H9 (cell line): ENCODE data around the gene PTCSC3. TPM values are rescaled to one million over a fixed set of nuclear protein-coding genes. Genes with fewer than 3 reads are reported as not detected.

Experiments used
- DNase-seq: peaks from one replicate; pipeline ENCODE4 v3.0.0-alpha.2; 2017
- H2AFZ ChIP-seq: one replicate; pipeline ENCODE4 v1.6.1; 2013; ENCODE audit warnings: mild to moderate bottlenecking, low read length, control low read depth, moderate library complexity
- H2AK5ac ChIP-seq: 2 replicates; pipeline ENCODE4 v1.6.1; 2013; ENCODE audit warnings: low read length, control low read depth, mixed read lengths; ENCODE audit not compliant: insufficient read length
- H2BK120ac ChIP-seq: one replicate; pipeline ENCODE4 v1.6.1; 2013; ENCODE audit warnings: low read depth, mild to moderate bottlenecking, low read length, control low read depth, inconsistent platforms; ENCODE audit not compliant: poor library complexity, severe bottlenecking
- H2BK12ac ChIP-seq: 2 replicates; pipeline ENCODE4 v1.6.1; 2013; ENCODE audit warnings: low read length, control low read depth, mixed read lengths, low read depth; ENCODE audit not compliant: insufficient read length
- H2BK15ac ChIP-seq: 2 replicates; pipeline ENCODE4 v1.6.1; 2013; ENCODE audit warnings: low read depth, low read length, control low read depth
- H2BK20ac ChIP-seq: one replicate; pipeline ENCODE4 v1.6.1; 2013; ENCODE audit warnings: low read depth, mild to moderate bottlenecking, low read length, control low read depth, inconsistent platforms; ENCODE audit not compliant: poor library complexity, severe bottlenecking
- H2BK5ac ChIP-seq: 2 replicates; pipeline ENCODE4 v1.6.1; 2013; ENCODE audit warnings: low read length, control low read depth, mixed read lengths; ENCODE audit not compliant: insufficient read length
- H3K14ac ChIP-seq: 2 replicates; pipeline ENCODE4 v1.6.1; 2013; ENCODE audit warnings: low read length, control low read depth; ENCODE audit not compliant: insufficient read depth
- H3K18ac ChIP-seq: 2 replicates; pipeline ENCODE4 v1.6.1; 2013; ENCODE audit warnings: low read depth, mild to moderate bottlenecking, mixed read lengths, low read length, control low read depth; ENCODE audit not compliant: insufficient read length
- H3K23ac ChIP-seq: 2 replicates; pipeline ENCODE4 v1.6.1; 2013; ENCODE audit warnings: low read length, control low read depth, mixed read lengths, low read depth; ENCODE audit not compliant: insufficient read length
- H3K23me2 ChIP-seq: 2 replicates; pipeline ENCODE4 v1.6.1; 2013; ENCODE audit warnings: low read depth, mild to moderate bottlenecking, mixed read lengths, low read length, control low read depth; ENCODE audit not compliant: insufficient read length, poor library complexity, severe bottlenecking
- H3K27ac ChIP-seq: 2 replicates; pipeline ENCODE4 v1.5.1; 2013; ENCODE audit warnings: low read length, control low read depth, mixed read lengths, low read depth; ENCODE audit not compliant: insufficient read length
- H3K27me3 ChIP-seq: 2 replicates; pipeline ENCODE4 v1.6.1; 2013; ENCODE audit warnings: low read length, control low read depth, inconsistent platforms; ENCODE audit not compliant: insufficient read depth
- H3K4ac ChIP-seq: 2 replicates; pipeline ENCODE4 v1.6.1; 2013; ENCODE audit warnings: low read depth, mild to moderate bottlenecking, control low read depth, inconsistent platforms, low read length, moderate library complexity
- H3K4me1 ChIP-seq: 2 replicates; pipeline ENCODE4 v1.6.1; 2013; ENCODE audit warnings: low read length, control low read depth, inconsistent platforms; ENCODE audit not compliant: insufficient read depth
- H3K4me2 ChIP-seq: 2 replicates; pipeline ENCODE4 v1.6.1; 2013; ENCODE audit warnings: low read length, control low read depth, mixed read lengths; ENCODE audit not compliant: insufficient read length, insufficient read depth
- H3K56ac ChIP-seq: 2 replicates; pipeline ENCODE4 v1.6.1; 2013; ENCODE audit warnings: low read depth, mild to moderate bottlenecking, mixed read lengths, low read length, control low read depth; ENCODE audit not compliant: insufficient read length
- H3K79me1 ChIP-seq: 2 replicates; pipeline ENCODE4 v1.6.1; 2013; ENCODE audit warnings: low read depth, mild to moderate bottlenecking, moderate library complexity, low read length, control low read depth, inconsistent platforms; ENCODE audit not compliant: insufficient read depth, poor library complexity, severe bottlenecking
- H3K79me2 ChIP-seq: 2 replicates; pipeline ENCODE4 v1.6.1; 2013; ENCODE audit warnings: low read length, control low read depth, inconsistent platforms; ENCODE audit not compliant: insufficient read depth
- H3K9ac ChIP-seq: 2 replicates; pipeline ENCODE4 v1.6.1; 2013; ENCODE audit warnings: low read length, control low read depth, mixed read lengths; ENCODE audit not compliant: insufficient read length; ENCODE audit errors: extremely low read depth
- H3K9me3 ChIP-seq: one replicate; pipeline ENCODE4 v1.6.1; 2013; ENCODE audit warnings: low read depth, low read length, inconsistent platforms; ENCODE audit not compliant: control insufficient read depth
- H3T11ph ChIP-seq: one replicate; pipeline ENCODE4 v1.6.1; 2013; ENCODE audit warnings: mild to moderate bottlenecking, low read length, control low read depth, inconsistent platforms
- H4K20me1 ChIP-seq: one replicate; pipeline ENCODE4 v1.6.1; 2013; ENCODE audit not compliant: control insufficient read depth, insufficient read length, insufficient read depth
- H4K5ac ChIP-seq: 2 replicates; pipeline ENCODE4 v1.6.1; 2013; ENCODE audit warnings: low read depth, mild to moderate bottlenecking, mixed read lengths, low read length, control low read depth; ENCODE audit not compliant: insufficient read length
- H4K8ac ChIP-seq: replicated peaks from 2 replicates; pipeline ENCODE4 v1.6.1; 2013; ENCODE audit warnings: low read length, control low read depth, mixed read lengths, low read depth; ENCODE audit not compliant: insufficient read length
- H4K91ac ChIP-seq: 2 replicates; pipeline ENCODE4 v1.6.1; 2013; ENCODE audit warnings: low read depth, mild to moderate bottlenecking, moderate library complexity, mixed read lengths, low read length, control low read depth; ENCODE audit not compliant: insufficient read length
- H3K27ac Mint-ChIP-seq, 3 experiments: 2 replicates in 2 of 3; 3 replicates in 1 of 3; pipeline ENCODE4 v1.8.0; 2020 to 2021; ENCODE audit warnings: mixed read lengths in 3 of 3, mild to moderate bottlenecking in 1 of 3, moderate library complexity in 1 of 3
- H3K27me3 Mint-ChIP-seq: 2 replicates; pipeline ENCODE4 v1.8.0; 2021; ENCODE audit warnings: low read depth, mild to moderate bottlenecking, moderate library complexity, mixed read lengths
- H3K36me3 Mint-ChIP-seq, 3 experiments: 2 replicates in 2 of 3; 3 replicates in 1 of 3; pipeline ENCODE4 v1.8.0; 2020 to 2021; ENCODE audit warnings: low read depth in 3 of 3, mixed read lengths in 3 of 3; ENCODE audit not compliant: insufficient read depth in 1 of 3
- H3K4me1 Mint-ChIP-seq, 2 experiments: 2 replicates each; pipeline ENCODE4 v1.8.0; 2020; ENCODE audit warnings: mixed read lengths in 2 of 2
- H3K4me3 Mint-ChIP-seq, 2 experiments: 2 replicates in 1 of 2; 3 replicates in 1 of 2; pipeline ENCODE4 v1.8.0; 2020 to 2021; ENCODE audit warnings: mild to moderate bottlenecking in 2 of 2, mixed read lengths in 2 of 2, moderate library complexity in 1 of 2
- H3K9me3 Mint-ChIP-seq, 2 experiments: 2 replicates in 1 of 2; 3 replicates in 1 of 2; pipeline ENCODE4 v1.8.0; 2020; ENCODE audit warnings: mild to moderate bottlenecking in 2 of 2, mixed read lengths in 2 of 2, moderate library complexity in 1 of 2
- WGBS: extraction: QIAGEN DNeasy Blood & Tissue Kit; methylation state at CpG from one replicate; pipeline ENCODE4 v1.1.7; 2013; ENCODE audit warnings: missing lambda C conversion rate, low lambda C conversion rate, mixed read lengths; ENCODE audit not compliant: insufficient read length; ENCODE audit errors: extremely low coverage; 5-methylcytosine and 5-hydroxymethylcytosine counted together
- total RNA-seq: library from RNA; stranded (reverse); gene quantifications from 2 replicates; pipeline ENCODE4 v1.2.1, GENCODE V29; 2021
- TF ChIP-seq, protein P1 (sequence below): fragments of 200-600 bp; sonication (generic); conservative IDR thresholded peaks from 3 replicates; pipeline ENCODE4 v1.8.0; 2021; ENCODE audit warnings: antibody characterized with exemption, mild to moderate bottlenecking

The PTCSC3 gene
- total RNA-seq, 1 experiment from 2014 or later, result not detected

GRCh38 chr14:36224176-36224575, 47.7 kb upstream of the PTCSC3 start:
- Histone ChIP-seq H3K9me3 (no peaks in the 10 kb centered on the region), H4K91ac (no peak overlapping the region), H4K5ac (no peak overlapping the region), H3K79me2 (no peaks in the 10 kb centered on the region), H2BK12ac (no peak overlapping the region), H2AK5ac (no peak overlapping the region), H4K20me1 (no peaks in the 10 kb centered on the region), H3K4ac (no peak overlapping the region), H3K4me1 (peaks cover under 1% of the 10 kb centered on the region), H2BK120ac (no peak overlapping the region), H3K4me2 (no peak overlapping the region), H4K8ac (no peak overlapping the region), H2BK20ac (no peak overlapping the region), H3K27me3 (no peaks in the 10 kb centered on the region), H2BK15ac (no peak overlapping the region; the same call in 1 of the 2 replicates), H3K23ac (no peak overlapping the region), H2BK5ac (no peak overlapping the region), H3K23me2 (no peaks in the 10 kb centered on the region), H3K9ac (no peak overlapping the region), H3K27ac (no peak overlapping the region), H3K18ac (no peak overlapping the region), H2AFZ (no peak overlapping the region), H3T11ph (no peak overlapping the region), H3K14ac (no peak overlapping the region), H3K56ac (no peak overlapping the region), H3K79me1 (no peaks in the 10 kb centered on the region)
- H3K27ac Mint-ChIP-seq, result no peak overlapping the region
- WGBS, result no CpG with 5 or more reads among the region's 9 CpGs
- peaks cover 18 to 24% of the 10 kb centered on the region in 2 experiments for H3K4me1 Mint-ChIP-seq
- H3K9me3 Mint-ChIP-seq, result no peaks in the 10 kb centered on the region
- H3K36me3 Mint-ChIP-seq, result no peaks in the 10 kb centered on the region
- DNase-seq, result no peak
- no peak overlapping the region for H3K4me3 Mint-ChIP-seq
- TF ChIP-seq, protein P1, sequence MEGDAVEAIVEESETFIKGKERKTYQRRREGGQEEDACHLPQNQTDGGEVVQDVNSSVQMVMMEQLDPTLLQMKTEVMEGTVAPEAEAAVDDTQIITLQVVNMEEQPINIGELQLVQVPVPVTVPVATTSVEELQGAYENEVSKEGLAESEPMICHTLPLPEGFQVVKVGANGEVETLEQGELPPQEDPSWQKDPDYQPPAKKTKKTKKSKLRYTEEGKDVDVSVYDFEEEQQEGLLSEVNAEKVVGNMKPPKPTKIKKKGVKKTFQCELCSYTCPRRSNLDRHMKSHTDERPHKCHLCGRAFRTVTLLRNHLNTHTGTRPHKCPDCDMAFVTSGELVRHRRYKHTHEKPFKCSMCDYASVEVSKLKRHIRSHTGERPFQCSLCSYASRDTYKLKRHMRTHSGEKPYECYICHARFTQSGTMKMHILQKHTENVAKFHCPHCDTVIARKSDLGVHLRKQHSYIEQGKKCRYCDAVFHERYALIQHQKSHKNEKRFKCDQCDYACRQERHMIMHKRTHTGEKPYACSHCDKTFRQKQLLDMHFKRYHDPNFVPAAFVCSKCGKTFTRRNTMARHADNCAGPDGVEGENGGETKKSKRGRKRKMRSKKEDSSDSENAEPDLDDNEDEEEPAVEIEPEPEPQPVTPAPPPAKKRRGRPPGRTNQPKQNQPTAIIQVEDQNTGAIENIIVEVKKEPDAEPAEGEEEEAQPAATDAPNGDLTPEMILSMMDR, result no peak
- H3K27me3 Mint-ChIP-seq, result no peaks in the 10 kb centered on the region; the same call in 1 of the 2 replicates
